PC-3 (cell line): ENCODE measurements around the gene BCL11A. TPM values are rescaled to one million over a fixed set of nuclear protein-coding genes. Genes with fewer than 3 reads are reported as not detected.

ENCODE experiments used
- ATAC-seq: fragments of 200-7000 bp; cut with Tn5 transposase; 2 replicates; pipeline ENCODE4 v1.9.1; 2020; ENCODE audit warnings: mild to moderate bottlenecking, moderate library complexity
- BruUV-seq: library from RNA; stranded (reverse); fragments of 400-500 nt; replicated peaks from 2 replicates; lab custom pipeline; 2021; lab: Mats Ljungman, UMichigan
- CTCF ChIA-PET: fragments of 300-600 bp; sonication (Branson Sonifier 250); formaldehyde crosslinking; loops from one replicate; lab custom pipeline; 2022; ENCODE audit warnings: antibody characterized with exemption; lab: Charles Lee
- POLR2A ChIA-PET: fragments of 300-600 bp; sonication (Branson Sonifier 250); formaldehyde crosslinking; loops from one replicate; lab custom pipeline; 2022; ENCODE audit warnings: antibody characterized with exemption; ENCODE audit not compliant: unreplicated experiment; lab: Charles Lee
- DNase-seq: peaks from one replicate; pipeline ENCODE4 v3.0.0-alpha.2; 2015
- H2AFZ ChIP-seq: fragments of 300-600 bp; sonication (generic); 2 replicates; pipeline ENCODE4 v1.6.0; 2016; ENCODE audit warnings: antibody characterized with exemption, low read length
- H3F3A ChIP-seq: fragments of 300-600 bp; sonication (generic); one replicate; pipeline ENCODE4 v1.6.0; 2017; ENCODE audit warnings: antibody characterized with exemption, low read length, control low read depth, mild to moderate bottlenecking; ENCODE audit not compliant: unreplicated experiment
- H3K27ac ChIP-seq: fragments of 300-600 bp; sonication (generic); 2 replicates; pipeline ENCODE4 v1.5.1; 2016; ENCODE audit warnings: mild to moderate bottlenecking, low read length
- H3K27me3 ChIP-seq: fragments of 300-600 bp; sonication (generic); 2 replicates; pipeline ENCODE4 v1.6.1; 2016; ENCODE audit warnings: low read length, mixed read lengths
- H3K36me3 ChIP-seq: fragments of 300-600 bp; sonication (generic); 2 replicates; pipeline ENCODE4 v1.6.1; 2016; ENCODE audit warnings: low read depth, mixed run types, low read length, mixed read lengths
- H3K4me1 ChIP-seq: fragments of 300-600 bp; sonication (generic); 2 replicates; pipeline ENCODE4 v1.5.1; 2016; ENCODE audit warnings: low read length; ENCODE audit not compliant: insufficient read depth
- H3K4me2 ChIP-seq: fragments of 300-600 bp; sonication (generic); 2 replicates; pipeline ENCODE4 v1.6.0; 2016; ENCODE audit warnings: low read length
- H3K4me3 ChIP-seq: fragments of 300-600 bp; sonication (generic); 2 replicates; pipeline ENCODE4 v1.5.1; 2016; ENCODE audit warnings: mild to moderate bottlenecking, low read length, mixed read lengths
- H3K79me2 ChIP-seq: fragments of 300-600 bp; sonication (generic); 2 replicates; pipeline ENCODE4 v1.6.1; 2017; ENCODE audit warnings: low read length, mixed read lengths
- H3K9ac ChIP-seq: fragments of 300-600 bp; sonication (generic); 2 replicates; pipeline ENCODE4 v1.6.0; 2016; ENCODE audit warnings: mild to moderate bottlenecking, low read length
- H3K9me2 ChIP-seq: fragments of 300-600 bp; sonication (generic); replicated peaks from 2 replicates; pipeline ENCODE4 v1.6.1; 2016; ENCODE audit warnings: mixed run types, low read length, mixed read lengths
- H3K9me3 ChIP-seq: fragments of 300-600 bp; sonication (generic); 2 replicates; pipeline ENCODE4 v1.6.1; 2016; ENCODE audit warnings: low read length, mixed read lengths
- H4K20me1 ChIP-seq: fragments of 300-600 bp; sonication (generic); 2 replicates; pipeline ENCODE4 v1.6.1; 2016; ENCODE audit warnings: low read length, mixed read lengths
- EZH2 ChIP-seq: fragments of 300-600 bp; sonication (generic); IDR thresholded peaks from one replicate; pipeline ENCODE4 v1.6.1; 2017; ENCODE audit warnings: antibody characterized with exemption, mild to moderate bottlenecking, low read length; ENCODE audit not compliant: unreplicated experiment
- EZH2phosphoT487 ChIP-seq: fragments of 300-600 bp; sonication (generic); IDR thresholded peaks from 2 replicates; pipeline ENCODE4 v1.6.1; 2018; ENCODE audit warnings: mild to moderate bottlenecking, antibody characterized with exemption, low read length, borderline replicate concordance
- intact Hi-C: fragments of 100-400 bp; cut with micrococcal nuclease; formaldehyde crosslinking; loops from 2 replicates; pipeline ENCODE4 v1.9.0; 2023
- total RNA-seq: library from RNA; depleted of rRNA; stranded (reverse); fragments of >200 nt; gene quantifications from 2 replicates; pipeline ENCODE4 v1.2.3, GENCODE V29; 2014
- TF ChIP-seq, protein P1 (sequence below): fragments of 300-600 bp; sonication (generic); conservative IDR thresholded peaks from 2 replicates; pipeline ENCODE4 v1.5.1; 2017; ENCODE audit warnings: antibody characterized with exemption, low read depth, mild to moderate bottlenecking, low read length

Gene BCL11A
- total RNA-seq, 1 experiment from 2014 or later = 4.6 TPM

DNA sequence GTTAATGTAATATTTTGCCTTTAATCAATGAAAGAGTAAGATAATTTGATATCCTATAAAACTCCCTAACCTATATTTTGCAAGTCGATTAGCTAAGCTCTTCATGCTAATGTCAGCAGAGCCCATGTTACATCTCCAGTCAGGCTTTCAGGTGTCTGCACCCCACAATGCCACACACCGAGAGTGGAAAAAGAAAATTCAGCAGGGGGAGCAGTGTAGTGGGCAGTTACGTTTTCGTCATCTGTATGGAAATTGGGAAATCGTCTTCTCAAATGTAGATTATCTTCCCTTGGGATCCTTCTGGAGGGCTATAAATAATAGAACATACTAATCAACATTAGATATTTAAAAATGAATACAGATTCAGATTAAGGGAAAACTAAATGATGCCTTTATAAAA is 66.3 kb downstream of the BCL11A start:
- no peak overlapping the region for H3K9ac ChIP-seq
- no TSS peak for BruUV-seq
- CTCF ChIA-PET = no interaction called here

DNA sequence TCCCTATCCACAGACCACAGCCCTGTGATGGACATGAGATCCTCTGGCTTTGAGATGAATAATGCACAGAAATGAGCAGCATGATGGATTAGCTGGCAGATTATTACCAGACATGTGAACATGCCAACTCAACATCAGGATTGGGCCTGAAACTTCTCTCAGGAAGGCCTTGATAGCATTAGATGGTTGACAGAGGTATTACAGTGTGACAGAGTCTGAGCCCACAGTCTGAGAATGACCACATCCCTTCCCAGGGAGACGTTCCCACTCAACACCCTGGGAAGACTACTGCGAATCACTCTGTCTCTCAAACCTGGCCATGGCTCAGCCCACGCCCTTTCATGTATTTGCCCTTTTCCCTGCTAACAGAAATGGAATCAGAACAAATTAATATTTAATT is 66.9 kb downstream of the BCL11A start:
- ChIA-PET POLR2A (no interaction called here), CTCF (no interaction called here)
- H2AFZ ChIP-seq = no peak overlapping the region
- H3K9ac ChIP-seq = no peak overlapping the region
- BruUV-seq = no TSS peak
- H3K4me1 ChIP-seq = peaks cover 3% of the 10 kb centered on the region; the same call in 1 of the 2 replicates
- intact Hi-C loops = no loop called here
- no peaks in the 10 kb centered on the region for H3K79me2 ChIP-seq
- DNase-seq (no peak), ATAC-seq (no peak)
- TF ChIP-seq EZH2phosphoT487 (no peak), EZH2 (no peak)
- TF ChIP-seq, protein P1, sequence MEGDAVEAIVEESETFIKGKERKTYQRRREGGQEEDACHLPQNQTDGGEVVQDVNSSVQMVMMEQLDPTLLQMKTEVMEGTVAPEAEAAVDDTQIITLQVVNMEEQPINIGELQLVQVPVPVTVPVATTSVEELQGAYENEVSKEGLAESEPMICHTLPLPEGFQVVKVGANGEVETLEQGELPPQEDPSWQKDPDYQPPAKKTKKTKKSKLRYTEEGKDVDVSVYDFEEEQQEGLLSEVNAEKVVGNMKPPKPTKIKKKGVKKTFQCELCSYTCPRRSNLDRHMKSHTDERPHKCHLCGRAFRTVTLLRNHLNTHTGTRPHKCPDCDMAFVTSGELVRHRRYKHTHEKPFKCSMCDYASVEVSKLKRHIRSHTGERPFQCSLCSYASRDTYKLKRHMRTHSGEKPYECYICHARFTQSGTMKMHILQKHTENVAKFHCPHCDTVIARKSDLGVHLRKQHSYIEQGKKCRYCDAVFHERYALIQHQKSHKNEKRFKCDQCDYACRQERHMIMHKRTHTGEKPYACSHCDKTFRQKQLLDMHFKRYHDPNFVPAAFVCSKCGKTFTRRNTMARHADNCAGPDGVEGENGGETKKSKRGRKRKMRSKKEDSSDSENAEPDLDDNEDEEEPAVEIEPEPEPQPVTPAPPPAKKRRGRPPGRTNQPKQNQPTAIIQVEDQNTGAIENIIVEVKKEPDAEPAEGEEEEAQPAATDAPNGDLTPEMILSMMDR = no peak
- no peak overlapping the region for H3K27ac ChIP-seq
- H3K36me3 ChIP-seq = no peaks in the 10 kb centered on the region
- H4K20me1 ChIP-seq = no peaks in the 10 kb centered on the region
- H3K4me2 ChIP-seq = no peak overlapping the region
- no peaks in the 10 kb centered on the region for H3K27me3 ChIP-seq
- H3F3A ChIP-seq = no peaks in the 10 kb centered on the region
- H3K9me2 ChIP-seq = no peaks in the 10 kb centered on the region
- H3K4me3 ChIP-seq = no peak overlapping the region
- H3K9me3 ChIP-seq = no peaks in the 10 kb centered on the region

More for the DNA sequence above, 66.3 kb downstream of the BCL11A start:
- H3K4me1 ChIP-seq = peaks cover 3% of the 10 kb centered on the region; the same call in 1 of the 2 replicates
- no peak overlapping the region for H2AFZ ChIP-seq
- no peaks in the 10 kb centered on the region for H3F3A ChIP-seq
- H3K36me3 ChIP-seq = no peaks in the 10 kb centered on the region
- H3K4me3 ChIP-seq = no peak overlapping the region
- intact Hi-C loops = no loop called here
- no peaks in the 10 kb centered on the region for H3K9me2 ChIP-seq
- ATAC-seq (no peak), DNase-seq (no peak)
- TF ChIP-seq EZH2 (no peak), EZH2phosphoT487 (no peak)
- TF ChIP-seq, protein P1 = no peak
- H3K9me3 ChIP-seq = no peaks in the 10 kb centered on the region
- no peaks in the 10 kb centered on the region for H3K27me3 ChIP-seq
- no peaks in the 10 kb centered on the region for H4K20me1 ChIP-seq
- POLR2A ChIA-PET = no interaction called here
- H3K27ac ChIP-seq = no peak overlapping the region
- no peaks in the 10 kb centered on the region for H3K79me2 ChIP-seq
- H3K4me2 ChIP-seq = no peak overlapping the region

DNA sequence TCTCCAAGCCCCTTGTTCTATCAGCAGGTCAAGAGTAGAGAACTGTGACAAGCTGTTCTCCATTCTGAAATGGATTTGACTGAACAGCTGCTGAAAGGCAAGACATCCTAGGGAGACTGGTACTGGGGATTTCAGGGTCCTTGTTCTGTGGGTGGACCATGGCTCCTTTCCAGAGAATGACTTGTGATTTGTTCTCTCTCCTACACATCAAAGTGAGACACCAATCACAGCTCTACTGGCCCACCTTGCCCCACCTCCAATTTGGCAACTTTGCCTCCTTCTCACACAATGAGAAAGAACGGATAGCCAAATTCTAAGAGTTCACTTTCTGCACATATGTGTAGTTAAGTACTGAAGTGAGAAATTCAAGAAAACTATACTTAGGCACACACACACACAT is 67.4 kb downstream of the BCL11A start:
- ChIA-PET POLR2A (no interaction called here), CTCF (no interaction called here)
- no peak for DNase-seq
- ATAC-seq = no peak
- intact Hi-C loops = no loop called here
- Histone ChIP-seq H3F3A (no peaks in the 10 kb centered on the region), H3K4me1 (peaks cover 3% of the 10 kb centered on the region; the same call in 1 of the 2 replicates), H4K20me1 (no peaks in the 10 kb centered on the region), H3K79me2 (no peaks in the 10 kb centered on the region), H3K4me3 (no peak overlapping the region), H3K9ac (no peak overlapping the region), H3K27me3 (no peaks in the 10 kb centered on the region), H3K9me2 (no peaks in the 10 kb centered on the region), H3K36me3 (no peaks in the 10 kb centered on the region), H2AFZ (no peak overlapping the region), H3K4me2 (no peak overlapping the region), H3K27ac (no peak overlapping the region), H3K9me3 (no peaks in the 10 kb centered on the region)
- no peak for TF ChIP-seq EZH2
- TF ChIP-seq EZH2phosphoT487 = no peak
- TF ChIP-seq, protein P1 = no peak
- no TSS peak for BruUV-seq
